Measurements from ENCODE around the gene FCGR3A.

The FCGR3A gene

DNA sequence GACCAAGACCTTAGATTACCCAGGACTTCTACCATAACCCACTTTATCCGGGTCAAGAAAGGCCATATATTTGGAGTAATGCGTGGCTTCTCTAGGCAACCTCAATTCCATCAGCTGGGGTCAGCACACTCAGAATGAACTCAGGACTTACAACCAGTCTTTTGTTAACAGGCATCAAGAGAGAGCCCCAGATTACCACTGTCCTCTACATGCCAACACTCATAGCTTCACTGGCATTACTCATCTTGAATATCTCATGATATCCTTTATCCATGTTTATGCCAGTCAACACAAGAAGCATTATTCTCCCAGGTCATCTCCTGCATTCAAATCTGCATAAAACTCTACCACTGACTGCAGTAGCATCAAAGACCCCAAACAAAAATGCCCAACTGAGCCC, 51.0 kb downstream of the FCGR3A start:
- DNase-seq: no peak

DNA sequence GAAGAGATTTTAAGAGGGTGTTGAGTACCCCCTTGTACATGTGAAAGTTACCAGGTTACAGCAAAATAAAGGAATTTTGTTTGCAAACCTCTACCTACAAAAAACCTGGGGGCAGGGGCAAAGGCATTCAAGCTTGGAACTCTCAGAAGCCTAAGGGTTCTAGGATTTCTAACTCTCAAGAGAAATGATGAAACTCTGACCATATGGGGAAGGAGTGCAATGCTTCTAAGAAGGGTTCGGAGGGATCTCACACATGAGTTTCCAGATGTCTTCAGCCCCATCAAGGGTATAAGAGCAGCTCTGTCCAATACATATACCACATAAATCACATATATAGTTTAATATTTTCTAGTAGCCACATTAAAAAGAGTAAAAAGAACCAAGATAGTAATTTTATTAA, 51.7 kb downstream of the FCGR3A start:
- DNase-seq: no peak

DNA sequence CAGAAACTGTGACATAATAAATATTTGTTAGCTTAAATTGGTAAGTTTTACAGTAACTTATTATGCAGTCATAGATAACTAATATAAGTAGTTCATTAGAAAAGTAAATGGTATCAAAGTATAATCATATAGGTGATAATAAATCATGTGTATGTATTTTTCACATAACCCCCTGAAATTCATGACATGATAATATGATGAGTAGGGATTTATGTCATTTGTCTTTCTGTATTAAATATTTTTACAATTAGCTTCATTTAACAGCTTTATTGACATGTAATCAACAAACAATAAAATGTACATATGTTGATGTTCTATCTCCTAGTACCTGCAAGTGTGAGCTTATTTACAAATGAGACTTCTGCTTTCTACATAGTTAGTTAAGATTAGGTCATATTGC, 54.1 kb downstream of the FCGR3A start:
- DNase-seq: no peak

DNA sequence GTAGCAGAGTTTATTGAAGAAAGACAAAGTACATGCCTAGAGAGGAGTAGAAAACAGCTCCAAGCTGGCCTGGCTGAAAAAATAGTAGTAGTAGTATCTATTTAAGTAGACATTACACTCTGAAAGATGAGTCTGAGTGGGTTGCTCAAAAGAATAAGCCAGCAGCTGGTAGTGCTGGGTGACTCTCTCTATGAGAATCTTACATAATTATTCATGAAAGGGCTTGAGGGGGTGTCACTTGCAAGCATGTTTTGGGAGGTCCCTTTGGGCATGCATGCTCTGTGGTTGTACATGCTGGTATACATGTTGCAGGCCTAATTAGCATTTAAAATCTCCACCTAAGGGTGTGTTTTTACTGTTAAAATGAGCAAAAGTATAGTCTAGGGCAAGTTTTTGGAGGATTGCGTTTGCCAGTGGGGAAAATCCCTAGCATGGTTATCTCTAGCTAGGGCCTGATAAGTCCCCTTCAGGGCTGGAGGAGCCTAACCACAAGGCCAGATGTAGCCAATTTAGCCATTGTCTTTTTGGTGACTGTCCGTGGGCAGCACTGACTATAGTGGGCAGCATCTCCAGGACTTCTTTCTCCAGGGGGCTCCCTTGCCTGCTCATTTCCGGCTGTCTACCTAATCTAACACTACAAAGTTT, 55.4 kb downstream of the FCGR3A start:
- DNase-seq: peak; percentile 83

DNA sequence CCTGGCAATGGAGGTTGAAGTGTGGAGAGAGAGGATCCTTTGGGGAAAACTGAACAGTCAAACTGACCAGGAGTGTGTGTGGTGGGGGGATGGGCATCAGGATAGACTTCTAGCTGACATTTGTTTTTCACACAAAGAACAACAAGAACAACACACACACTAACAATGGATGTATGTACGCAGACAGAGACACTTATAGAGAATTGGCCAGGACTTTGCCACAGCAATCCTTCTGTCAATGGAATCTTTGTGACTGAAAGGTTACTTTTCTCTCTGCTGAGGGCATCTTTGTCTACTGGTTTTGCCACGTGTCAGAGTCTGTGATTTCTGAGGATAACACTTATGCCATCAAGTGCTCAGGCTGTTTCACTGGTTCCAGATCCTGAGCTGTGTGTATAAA, 56.8 kb downstream of the FCGR3A start:
- DNase-seq: no peak

Measured in hematopoietic multipotent progenitor cell treated with erythropoietin and hydrocortisone succinate and interleukin-3 and kit ligand, for 8 days (in vitro differentiated cells).